GM19455 (cell line): Measurements from ENCODE around the gene COL6A3.

ENCODE experiments used
- ATAC-seq: cut with Tn5 transposase; IDR thresholded peaks from one replicate; pipeline ENCODE4 v1.9.1; 2021; ENCODE audit not compliant: unreplicated experiment

Gene COL6A3

DNA sequence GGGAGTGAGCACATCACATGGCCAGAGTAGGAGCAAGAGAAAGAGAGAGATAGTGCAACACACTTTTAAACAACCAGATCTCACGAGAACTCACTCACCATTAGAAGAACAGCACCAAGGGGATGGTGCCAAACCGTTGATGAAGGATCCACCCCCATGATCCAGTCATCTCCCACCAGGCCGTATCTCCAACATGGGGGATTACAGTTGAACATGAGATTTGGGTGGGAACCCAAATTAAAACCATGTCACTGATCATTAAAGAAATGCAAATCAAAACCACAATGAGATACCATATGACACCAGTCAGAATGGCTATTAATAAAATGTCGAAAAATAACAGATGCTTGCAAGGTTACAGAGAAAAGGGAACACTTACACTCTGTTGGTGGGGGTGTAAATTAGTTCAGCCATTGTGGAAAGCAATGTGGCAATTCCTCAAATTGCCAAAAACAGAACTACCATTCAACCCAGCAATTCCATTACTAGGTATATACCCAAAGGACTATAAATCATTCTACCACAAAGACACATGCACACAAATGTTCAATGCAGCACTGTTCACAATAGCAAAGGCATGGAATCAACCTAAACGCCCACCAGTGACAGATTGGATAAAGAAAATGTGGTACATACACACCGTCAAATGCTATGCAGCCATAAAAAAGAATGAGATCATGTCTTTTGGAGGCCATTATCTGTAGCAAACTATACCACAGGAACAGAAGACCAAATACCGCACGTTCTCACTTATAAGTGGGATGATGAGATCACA is 137.1 kb downstream of the COL6A3 start:
- no peak for ATAC-seq
